Osteocyte (in vitro differentiated cells): ENCODE measurements around the gene LPCAT4. TPM values are rescaled to one million over a fixed set of nuclear protein-coding genes. Genes with fewer than 3 reads are reported as not detected.

ENCODE experiments used
- DNase-seq: peaks from one replicate; pipeline ENCODE4 v3.0.0; 2021; ENCODE audit warnings: mixed read lengths; ENCODE audit not compliant: unreplicated experiment; ENCODE audit errors: extremely low spot score
- H3K27ac Mint-ChIP-seq: one replicate; pipeline ENCODE4 v1.8.0; 2021; ENCODE audit warnings: mild to moderate bottlenecking, mixed read lengths; ENCODE audit not compliant: unreplicated experiment
- H3K27me3 Mint-ChIP-seq: one replicate; pipeline ENCODE4 v1.8.0; 2021; ENCODE audit warnings: mixed read lengths; ENCODE audit not compliant: unreplicated experiment
- H3K36me3 Mint-ChIP-seq: one replicate; pipeline ENCODE4 v1.8.0; 2021; ENCODE audit warnings: mixed read lengths; ENCODE audit not compliant: unreplicated experiment
- H3K4me1 Mint-ChIP-seq: one replicate; pipeline ENCODE4 v1.8.0; 2021; ENCODE audit warnings: mixed read lengths; ENCODE audit not compliant: unreplicated experiment
- H3K4me3 Mint-ChIP-seq: one replicate; pipeline ENCODE4 v1.8.0; 2021; ENCODE audit warnings: mild to moderate bottlenecking, moderate library complexity, mixed read lengths; ENCODE audit not compliant: unreplicated experiment
- H3K9me3 Mint-ChIP-seq: one replicate; pipeline ENCODE4 v1.8.0; 2021; ENCODE audit warnings: mixed read lengths; ENCODE audit not compliant: unreplicated experiment
- microRNA-seq: library from miRNA; unstranded; fragments of <30 nt; microRNA quantifications from one replicate; pipeline ENCODE4 v1.1.0, GENCODE V29; 2020; ENCODE audit not compliant: unreplicated experiment
- total RNA-seq: library from RNA; stranded (reverse); gene quantifications from 2 replicates; pipeline ENCODE4 v1.2.1, GENCODE V29; 2021
- TF ChIP-seq, protein P1 (sequence below): fragments of 200-600 bp; sonication (generic); IDR thresholded peaks from 2 replicates; pipeline ENCODE4 v1.5.0; 2021; ENCODE audit warnings: antibody characterized with exemption, mild to moderate bottlenecking, moderate library complexity

LPCAT4 gene
- total RNA-seq, 1 donor from 2014 or later, result 49.0 TPM

DNA sequence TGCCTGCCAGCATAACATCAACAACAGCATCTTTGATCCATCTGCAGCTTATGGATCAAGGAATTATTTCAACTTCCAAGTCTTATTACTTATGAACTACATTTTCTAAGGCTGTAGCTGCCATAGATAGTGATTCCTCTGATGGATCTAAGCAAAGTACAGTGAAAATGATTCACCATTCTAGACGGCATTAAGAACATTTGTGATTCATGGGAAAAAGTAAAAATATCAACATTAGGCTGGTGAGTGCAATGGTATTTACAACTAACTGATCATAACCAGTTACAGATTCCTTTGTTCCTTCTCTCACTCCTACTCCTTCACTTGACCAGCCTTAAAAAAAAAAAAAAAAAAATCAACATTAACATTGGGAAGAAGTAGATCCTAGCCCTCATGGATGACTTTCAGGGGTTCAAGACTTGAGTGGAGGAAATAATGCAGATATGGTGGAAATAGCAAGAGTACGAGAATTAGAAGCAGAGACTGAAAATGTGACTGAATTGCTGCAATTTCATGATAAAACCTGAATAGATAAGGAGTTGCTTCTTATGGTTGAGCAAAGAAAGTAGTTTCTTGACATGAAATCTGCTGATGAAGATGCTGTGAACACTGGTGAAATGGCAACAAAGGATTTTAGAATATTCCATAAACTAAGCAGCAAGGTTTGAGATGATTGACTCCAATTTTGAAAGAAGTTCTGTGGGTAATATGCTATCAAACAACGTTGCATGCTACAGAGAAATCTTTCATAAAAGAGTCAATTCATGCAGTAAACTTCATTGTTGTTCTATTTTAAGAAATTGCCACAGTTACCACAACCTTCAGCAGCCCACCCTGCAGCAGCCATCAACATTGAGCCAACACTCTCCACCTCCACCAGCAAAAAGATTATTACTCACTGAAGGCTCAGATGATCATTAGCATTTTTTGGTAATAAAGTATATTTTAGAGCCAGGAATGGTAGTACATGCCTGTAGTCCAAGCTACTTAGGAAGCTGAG lies 52.2 kb downstream of the LPCAT4 start:
- Mint-ChIP-seq H3K27ac (no peak overlapping the region), H3K27me3 (no peaks in the 10 kb centered on the region), H3K36me3 (peaks cover 16% of the 10 kb centered on the region), H3K9me3 (no peaks in the 10 kb centered on the region), H3K4me3 (no peak overlapping the region), H3K4me1 (peaks cover 45% of the 10 kb centered on the region)
- TF ChIP-seq, protein P1, sequence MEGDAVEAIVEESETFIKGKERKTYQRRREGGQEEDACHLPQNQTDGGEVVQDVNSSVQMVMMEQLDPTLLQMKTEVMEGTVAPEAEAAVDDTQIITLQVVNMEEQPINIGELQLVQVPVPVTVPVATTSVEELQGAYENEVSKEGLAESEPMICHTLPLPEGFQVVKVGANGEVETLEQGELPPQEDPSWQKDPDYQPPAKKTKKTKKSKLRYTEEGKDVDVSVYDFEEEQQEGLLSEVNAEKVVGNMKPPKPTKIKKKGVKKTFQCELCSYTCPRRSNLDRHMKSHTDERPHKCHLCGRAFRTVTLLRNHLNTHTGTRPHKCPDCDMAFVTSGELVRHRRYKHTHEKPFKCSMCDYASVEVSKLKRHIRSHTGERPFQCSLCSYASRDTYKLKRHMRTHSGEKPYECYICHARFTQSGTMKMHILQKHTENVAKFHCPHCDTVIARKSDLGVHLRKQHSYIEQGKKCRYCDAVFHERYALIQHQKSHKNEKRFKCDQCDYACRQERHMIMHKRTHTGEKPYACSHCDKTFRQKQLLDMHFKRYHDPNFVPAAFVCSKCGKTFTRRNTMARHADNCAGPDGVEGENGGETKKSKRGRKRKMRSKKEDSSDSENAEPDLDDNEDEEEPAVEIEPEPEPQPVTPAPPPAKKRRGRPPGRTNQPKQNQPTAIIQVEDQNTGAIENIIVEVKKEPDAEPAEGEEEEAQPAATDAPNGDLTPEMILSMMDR, result no peak
- DNase-seq, result no peak

DNA sequence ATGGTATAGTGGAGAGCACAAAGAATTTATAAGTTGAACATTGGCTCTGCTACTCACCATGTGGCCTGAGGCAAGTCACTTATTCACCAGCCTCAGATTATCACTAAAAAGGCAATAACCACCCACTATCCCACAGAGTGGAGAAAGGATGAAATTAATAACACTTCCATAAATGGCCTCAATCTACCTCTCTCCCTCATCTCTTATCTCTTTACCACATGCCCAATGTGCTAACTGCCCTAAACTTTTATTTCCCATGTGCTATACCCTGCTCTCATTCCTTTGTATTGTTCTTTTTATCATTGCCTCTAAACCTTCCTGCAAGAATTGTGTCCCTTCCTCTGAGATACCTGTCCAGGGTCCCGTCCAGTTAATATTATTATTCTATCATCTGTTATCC lies 55.4 kb downstream of the LPCAT4 start:
- no peaks in the 10 kb centered on the region for H3K9me3 Mint-ChIP-seq
- H3K36me3 Mint-ChIP-seq, result peaks cover 24% of the 10 kb centered on the region
- H3K4me3 Mint-ChIP-seq, result no peak overlapping the region
- TF ChIP-seq, protein P1, result no peak
- no peaks in the 10 kb centered on the region for H3K27me3 Mint-ChIP-seq
- H3K4me1 Mint-ChIP-seq, result peaks cover 32% of the 10 kb centered on the region
- DNase-seq, result no peak
- H3K27ac Mint-ChIP-seq, result peak overlapping the region; percentile 14

Small RNAs within 50 kb of the gene (microRNA-seq; reads per million reads assigned to microRNA genes)
- gene MIR1233-1, result not detected

Other genes with a start within 250 kb of the LPCAT4 start
- 39.1 and 42.7 TPM in 2 replicates for gene KATNBL1, start 157.1 kb downstream of the LPCAT4 start, total RNA-seq
- gene EMC4, start 142.2 kb downstream of the LPCAT4 start, total RNA-seq, result 108 and 112 TPM in 2 replicates
- gene SLC12A6, start 29.4 kb downstream of the LPCAT4 start, total RNA-seq, result 52.3 and 58.7 TPM in 2 replicates
- gene NOP10, start 24.1 kb downstream of the LPCAT4 start, total RNA-seq, result 200 and 205 TPM in 2 replicates
- not detected in 2 replicates for gene NUTM1, start 23.9 kb downstream of the LPCAT4 start, total RNA-seq
- gene GOLGA8A, start 70.6 kb upstream of the LPCAT4 start, total RNA-seq, result 107 and 121 TPM in 2 replicates
- gene GOLGA8B, start 216.5 kb upstream of the LPCAT4 start, total RNA-seq, result 59.7 and 69.6 TPM in 2 replicates